ENCODE data around the gene CHD5.

GRCh38 chr1:6083801-6084446 is 96.2 kb downstream of the CHD5 start:
- no peak for TF ChIP-seq EZH2phosphoT487 (IDR thresholded peaks at IDR 0.05; ENCODE audit: low read length)
- TF ChIP-seq, protein P1, sequence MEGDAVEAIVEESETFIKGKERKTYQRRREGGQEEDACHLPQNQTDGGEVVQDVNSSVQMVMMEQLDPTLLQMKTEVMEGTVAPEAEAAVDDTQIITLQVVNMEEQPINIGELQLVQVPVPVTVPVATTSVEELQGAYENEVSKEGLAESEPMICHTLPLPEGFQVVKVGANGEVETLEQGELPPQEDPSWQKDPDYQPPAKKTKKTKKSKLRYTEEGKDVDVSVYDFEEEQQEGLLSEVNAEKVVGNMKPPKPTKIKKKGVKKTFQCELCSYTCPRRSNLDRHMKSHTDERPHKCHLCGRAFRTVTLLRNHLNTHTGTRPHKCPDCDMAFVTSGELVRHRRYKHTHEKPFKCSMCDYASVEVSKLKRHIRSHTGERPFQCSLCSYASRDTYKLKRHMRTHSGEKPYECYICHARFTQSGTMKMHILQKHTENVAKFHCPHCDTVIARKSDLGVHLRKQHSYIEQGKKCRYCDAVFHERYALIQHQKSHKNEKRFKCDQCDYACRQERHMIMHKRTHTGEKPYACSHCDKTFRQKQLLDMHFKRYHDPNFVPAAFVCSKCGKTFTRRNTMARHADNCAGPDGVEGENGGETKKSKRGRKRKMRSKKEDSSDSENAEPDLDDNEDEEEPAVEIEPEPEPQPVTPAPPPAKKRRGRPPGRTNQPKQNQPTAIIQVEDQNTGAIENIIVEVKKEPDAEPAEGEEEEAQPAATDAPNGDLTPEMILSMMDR (IDR thresholded peaks at IDR 0.05; ENCODE audit: low read length), result no peak

Data from MM.1S (cell line).